Ecto neural progenitor cell (in vitro differentiated cells): Measurements from ENCODE around the gene PCLO.
"Not testable (repeated sequence)": the region's sequence is repeated elsewhere in the genome, so short reads cannot be mapped to it uniquely, and the experiment has no call there.

Experiments used
- DNase-seq: peaks from one replicate; pipeline ENCODE4 v3.0.0-alpha.2; 2018; ENCODE audit warnings: low spot score

PCLO gene

GRCh38 chr7:83130623-83131545 lies 31.8 kb downstream of the PCLO start:
- no peak for DNase-seq

- no peak for DNase-seq
These were observed 32.5 kb downstream of the PCLO start for GRCh38 chr7:83130191-83130590.

- DNase-seq: no peak
These were observed 43.2 kb downstream of the PCLO start for GRCh38 chr7:83119494-83119893.

GRCh38 chr7:83119026-83119382 lies 43.7 kb downstream of the PCLO start:
- DNase-seq: no peak

GRCh38 chr7:83118347-83119025 lies 44.2 kb downstream of the PCLO start:
- no peak for DNase-seq

- no peak for DNase-seq
These were observed 45.2 kb downstream of the PCLO start for GRCh38 chr7:83117466-83117865.

- DNase-seq: no peak
These were observed 51.3 kb downstream of the PCLO start for GRCh38 chr7:83111391-83111790.

- DNase-seq: no peak
These were observed 53.3 kb downstream of the PCLO start for GRCh38 chr7:83109352-83109751.

- DNase-seq: no peak
These were observed 56.7 kb downstream of the PCLO start for GRCh38 chr7:83105948-83106347.

GRCh38 chr7:83105063-83105462 lies 57.6 kb downstream of the PCLO start:
- no peak for DNase-seq

- no peak for DNase-seq
These were observed 61.2 kb downstream of the PCLO start for GRCh38 chr7:83101530-83101929.

GRCh38 chr7:83096065-83096580 lies 66.6 kb downstream of the PCLO start:
- no peak for DNase-seq

- no peak for DNase-seq
These were observed 77.4 kb downstream of the PCLO start for GRCh38 chr7:83085299-83085698.

GRCh38 chr7:83079879-83080278 lies 82.8 kb downstream of the PCLO start:
- DNase-seq: not testable (repeated sequence)

GRCh38 chr7:83077328-83077727 lies 85.4 kb downstream of the PCLO start:
- no peak for DNase-seq

GRCh38 chr7:83072576-83073517 lies 89.8 kb downstream of the PCLO start:
- DNase-seq: no peak

- no peak for DNase-seq
These were observed 97.0 kb downstream of the PCLO start for GRCh38 chr7:83065714-83066113.

- DNase-seq: no peak
These were observed 102.5 kb downstream of the PCLO start for GRCh38 chr7:83060218-83060617.

- no peak for DNase-seq
These were observed 104.0 kb downstream of the PCLO start for GRCh38 chr7:83058667-83059066.

GRCh38 chr7:83055197-83055596 lies 107.5 kb downstream of the PCLO start:
- no peak for DNase-seq

GRCh38 chr7:83054472-83054871 lies 108.2 kb downstream of the PCLO start:
- DNase-seq: no peak

GRCh38 chr7:83053965-83054364 lies 108.7 kb downstream of the PCLO start:
- no peak for DNase-seq
